ENCODE measurements around the gene BSCL2.
A peak's percentile ranks its signal among the peaks of the same experiment; 100 is the strongest.
"Not testable (repeated sequence)": the region's sequence is repeated elsewhere in the genome, so short reads cannot be mapped to it uniquely, and the experiment has no call there.

The BSCL2 gene

DNA sequence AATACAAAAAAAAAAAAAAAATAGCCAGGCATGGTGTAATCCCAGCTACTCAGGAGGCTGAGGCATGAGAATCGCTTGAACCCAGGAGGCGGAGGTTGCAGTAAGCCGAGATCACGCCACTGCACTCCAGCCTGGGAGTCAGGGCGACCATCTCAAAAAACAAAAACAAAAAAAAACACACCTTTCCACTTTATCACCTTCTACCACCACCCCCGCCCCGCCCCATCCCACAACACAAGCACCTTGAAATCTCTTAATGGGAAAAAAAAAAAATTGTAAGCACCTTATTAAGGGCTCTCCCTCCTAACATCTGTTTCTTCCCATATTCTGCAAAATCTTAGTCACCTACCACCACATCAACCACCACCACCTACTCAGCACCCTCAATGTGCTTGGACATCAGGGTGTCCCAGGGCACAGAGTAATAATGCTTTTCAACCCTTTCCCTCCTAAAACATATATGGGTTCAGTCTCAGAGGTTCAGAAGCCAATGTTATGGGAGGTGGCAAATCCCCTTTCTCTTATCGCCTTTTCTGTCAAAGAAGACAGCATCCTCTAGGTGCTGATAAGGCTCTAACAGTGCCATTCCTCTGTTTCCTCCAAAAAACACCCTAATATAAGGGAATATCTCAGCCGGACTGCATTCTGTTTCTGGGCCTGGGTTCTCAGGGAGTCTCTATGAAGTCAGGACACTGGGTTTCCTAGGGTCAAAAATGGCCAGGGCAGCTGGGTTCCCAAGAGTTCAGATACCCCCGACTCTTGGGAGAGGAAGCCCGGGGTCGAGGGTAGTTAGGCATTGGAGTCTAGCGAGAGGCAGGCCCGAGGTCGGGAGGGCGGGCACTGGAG is 54.8 kb downstream of the BSCL2 start:
- no peak for DNase-seq

DNA sequence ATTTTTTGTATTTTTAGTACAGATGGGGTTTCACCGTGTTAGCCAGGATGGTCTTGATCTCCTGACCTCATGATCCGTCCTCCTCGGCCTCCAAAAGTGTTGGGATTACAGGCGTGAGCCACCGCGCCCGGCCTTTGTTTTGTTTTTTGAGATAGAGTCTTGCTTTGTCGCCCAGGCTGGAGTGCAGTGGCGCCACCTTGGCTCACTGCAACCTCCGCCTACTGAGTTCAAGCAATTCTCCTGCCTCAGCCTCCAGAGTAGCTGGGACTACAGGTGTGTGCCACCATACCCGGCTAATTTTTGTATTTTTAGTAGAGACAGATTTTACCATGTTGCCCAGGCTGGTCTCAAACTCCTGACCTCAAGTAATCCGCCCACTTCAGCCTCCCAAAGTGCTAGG is 56.9 kb downstream of the BSCL2 start:
- not testable (repeated sequence) for DNase-seq

DNA sequence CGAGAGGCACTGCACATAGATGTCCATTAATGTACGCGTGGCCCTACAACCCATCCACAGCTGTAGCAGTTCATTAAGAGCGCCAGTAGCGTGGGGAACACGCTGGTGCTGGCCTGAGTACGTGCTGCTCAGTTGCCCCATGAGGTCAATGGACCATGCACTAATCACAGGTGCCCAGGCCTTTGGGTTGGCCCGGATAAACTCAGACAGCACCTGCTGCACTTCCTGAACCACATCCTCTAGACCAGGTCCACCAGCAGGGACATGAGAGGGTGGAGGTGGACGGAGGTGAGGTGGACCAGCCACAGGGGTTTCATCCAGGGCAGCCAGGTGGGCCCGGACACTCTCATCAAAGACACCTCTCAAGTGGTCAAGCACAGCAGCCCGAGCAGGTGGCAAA is 57.7 kb downstream of the BSCL2 start:
- no peak for DNase-seq

DNA sequence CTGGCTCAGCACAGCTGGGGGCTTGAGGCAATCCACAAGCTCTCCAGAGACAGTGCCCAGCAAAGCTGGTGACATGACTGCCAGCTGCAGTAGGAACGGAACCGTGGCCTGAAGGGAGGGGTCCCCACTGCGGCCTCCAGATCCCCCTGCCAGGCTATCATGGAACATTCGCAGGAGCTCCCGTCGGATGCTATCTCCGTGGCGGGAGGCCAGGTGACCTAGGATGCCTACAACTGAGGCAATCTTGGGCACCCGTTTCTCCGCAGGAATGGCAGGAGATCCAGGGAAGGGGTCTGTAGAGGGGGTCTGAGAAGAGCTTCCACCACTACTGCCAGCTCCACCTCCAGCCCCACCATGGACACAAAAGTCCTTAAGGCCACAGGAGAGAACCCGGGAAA is 58.3 kb downstream of the BSCL2 start:
- no peak for DNase-seq

DNA sequence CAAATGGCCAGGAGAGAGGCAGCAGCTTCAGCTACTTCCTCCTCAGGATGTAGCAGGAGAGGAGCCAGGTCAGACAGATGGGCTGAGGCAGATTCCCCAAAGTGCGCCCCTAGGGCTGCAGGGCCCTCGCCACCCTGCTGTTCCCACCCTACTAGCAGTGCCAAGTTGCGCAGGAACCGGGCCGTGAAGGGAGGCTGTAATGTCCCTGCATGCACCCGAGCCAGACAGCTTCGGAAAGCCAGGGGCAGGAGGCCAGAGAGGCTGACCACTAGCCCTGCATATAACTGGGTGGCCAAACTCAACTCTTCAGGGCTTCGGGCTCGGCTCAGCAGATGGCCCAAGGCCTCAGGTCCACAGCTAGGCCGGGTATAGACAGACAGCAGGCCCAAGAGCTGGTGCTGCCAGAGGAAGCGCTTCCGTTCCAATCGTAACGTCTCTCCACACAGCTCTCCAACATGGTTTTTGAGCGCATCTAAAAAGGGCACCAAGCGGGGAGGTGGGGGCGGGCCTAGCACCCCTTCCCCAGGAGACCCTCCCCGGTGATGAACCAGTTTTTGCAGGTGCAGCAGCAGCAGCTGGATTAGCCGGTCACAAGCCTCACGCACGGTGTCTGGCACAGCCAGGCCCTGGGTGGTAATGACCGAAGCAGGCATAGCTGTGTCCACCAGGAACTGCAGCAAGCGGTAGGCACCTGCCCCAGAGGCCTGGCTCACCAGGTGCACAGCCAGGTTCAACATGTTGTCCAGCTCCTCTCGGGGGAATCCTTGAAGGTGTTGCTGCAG is 58.8 kb downstream of the BSCL2 start:
- no peak for DNase-seq

DNA sequence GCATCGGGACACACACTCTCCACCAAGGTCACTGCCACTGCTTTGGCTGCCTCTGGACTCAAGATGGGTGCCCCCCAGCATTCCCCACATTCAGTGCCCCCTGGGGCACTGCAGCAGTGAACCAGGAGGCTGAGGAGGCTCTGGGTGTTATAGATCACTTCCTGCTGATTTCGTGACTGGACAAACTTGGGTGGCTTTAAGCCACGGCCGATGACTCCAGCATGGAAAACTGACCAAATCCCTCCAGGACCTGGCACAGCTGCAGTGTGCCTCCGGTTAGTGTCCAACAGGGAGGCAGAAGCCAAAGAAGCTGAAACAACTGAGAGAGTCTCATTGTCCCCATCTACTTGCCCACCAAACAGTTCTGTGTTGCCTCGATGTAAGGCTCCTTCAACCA is 59.6 kb downstream of the BSCL2 start:
- DNase-seq: no peak

DNA sequence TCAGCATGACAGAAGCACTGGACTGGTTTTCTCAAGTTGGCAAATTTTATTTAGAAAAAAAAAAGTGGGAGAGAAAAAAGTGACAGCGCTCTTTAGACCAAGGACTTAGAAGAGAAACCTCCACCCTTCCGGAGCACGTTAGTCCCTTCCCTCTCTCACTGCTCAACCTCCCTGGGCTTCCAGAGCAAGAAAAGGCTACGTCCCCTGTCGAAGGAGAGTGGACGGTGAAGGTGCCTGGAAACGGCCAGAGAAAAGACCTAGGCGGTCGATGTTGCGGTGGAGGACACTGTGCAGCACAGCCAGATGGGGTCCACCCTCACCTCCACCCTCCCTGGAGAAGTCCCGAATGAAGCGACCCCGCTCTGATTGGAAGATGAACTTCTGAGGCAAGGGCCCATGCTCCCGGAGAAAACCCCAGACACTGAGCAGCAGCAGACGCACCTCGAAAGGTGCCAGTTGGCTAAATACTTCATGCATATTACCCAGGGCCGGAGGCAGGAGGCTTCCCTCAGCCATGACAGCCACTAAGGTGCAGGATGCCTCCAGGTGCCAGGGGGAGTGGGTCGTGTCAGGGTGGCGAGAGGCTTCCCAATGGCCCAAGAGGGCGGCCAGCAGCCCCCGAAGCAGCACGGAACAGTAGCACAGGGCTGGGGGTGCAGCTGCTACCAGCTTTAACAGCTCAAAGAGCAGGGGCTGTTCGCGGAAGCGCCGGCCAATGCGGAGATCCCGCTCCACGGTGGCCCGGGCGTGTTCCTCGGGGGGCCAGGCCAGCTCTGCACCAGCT is 60.2 kb downstream of the BSCL2 start:
- DNase-seq: no peak

DNA sequence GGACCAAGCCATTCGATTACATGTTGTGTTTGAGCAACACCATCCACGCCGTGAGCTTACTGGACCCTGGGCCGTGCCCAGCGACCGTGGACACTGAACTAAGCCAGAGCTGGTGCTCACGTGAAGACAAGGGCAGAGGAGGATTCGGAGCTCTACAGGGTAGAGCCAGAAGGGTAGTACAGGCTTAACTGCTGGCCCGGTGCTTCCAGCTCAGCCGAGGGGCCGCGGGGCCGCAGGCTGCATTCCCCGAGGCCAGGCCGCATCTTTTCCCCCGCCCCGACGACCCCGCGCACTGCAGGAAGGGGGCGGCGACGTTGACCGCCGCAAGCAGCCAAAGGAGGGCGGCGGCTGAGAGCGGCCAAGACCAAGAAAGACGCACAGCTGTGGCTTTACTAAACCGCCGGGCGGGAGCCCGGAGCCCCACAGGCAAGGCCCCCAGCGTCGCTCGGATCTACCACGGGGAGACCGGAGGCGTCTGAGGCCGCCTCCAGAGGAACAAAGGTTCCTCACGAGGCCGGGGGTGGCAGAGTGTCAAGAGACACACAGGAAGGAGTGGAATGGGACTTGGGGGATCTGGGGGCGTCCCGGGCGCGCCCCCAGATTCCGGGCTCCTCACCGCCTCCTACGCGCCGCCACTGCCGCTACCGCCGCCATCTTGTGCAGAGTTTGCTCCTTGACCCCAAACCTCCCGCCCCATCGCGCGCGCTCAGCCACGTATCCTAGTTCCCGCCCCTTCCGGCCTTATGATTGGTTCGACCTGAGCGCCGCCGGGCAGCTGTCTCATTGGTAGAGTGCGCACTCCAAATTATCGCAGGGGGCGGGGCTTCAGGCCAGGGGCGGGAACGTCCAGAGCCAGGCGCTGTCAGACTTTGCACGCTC is 61.0 kb downstream of the BSCL2 start, which contains the start of gene GANAB:
Gene GANAB, minus strand, starts transcription at position 668 of the 879 bp plus-strand sequence. Its CDS starts 14 bp downstream, at position 654.
- peak; percentile 98 for DNase-seq

DNA sequence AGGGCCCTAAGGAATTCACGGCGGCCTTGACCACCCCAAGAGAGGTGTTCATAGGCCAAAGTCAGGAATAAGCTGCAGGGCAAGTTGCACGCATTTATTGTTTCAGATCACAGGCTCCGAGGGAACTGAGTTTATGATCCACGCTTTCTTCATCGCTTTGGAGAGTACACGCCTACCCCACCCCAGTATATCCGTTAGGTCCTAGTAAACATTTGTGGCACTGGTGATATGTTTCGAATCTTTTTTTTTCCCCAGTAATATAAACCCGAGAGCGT is 61.6 kb downstream of the BSCL2 start:
- DNase-seq: no peak

DNA sequence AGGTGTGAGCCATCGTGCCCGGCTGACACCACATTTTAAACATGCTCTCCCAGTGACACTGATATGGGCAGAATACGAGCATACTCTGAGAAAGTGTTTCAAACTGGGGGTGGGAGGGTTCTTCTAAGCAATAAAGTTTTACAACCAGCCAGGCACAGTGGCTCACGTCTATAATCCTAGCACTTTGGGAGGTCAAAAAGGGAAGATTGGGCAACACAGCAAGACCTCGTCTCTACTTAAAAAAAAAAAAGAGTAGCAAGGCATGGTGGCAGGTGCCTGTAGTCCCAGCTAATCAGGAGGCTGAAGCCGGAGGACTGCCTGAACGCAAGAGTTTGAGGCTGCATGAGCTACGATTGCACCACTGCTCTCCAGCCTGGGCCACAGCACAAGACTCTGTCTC is 63.0 kb downstream of the BSCL2 start:
- DNase-seq: no peak

Measured in midbrain (tissue), 1 donor.